ENCODE data around the gene TXLNB. TPM values are rescaled to one million over a fixed set of nuclear protein-coding genes. Genes with fewer than 3 reads are reported as not detected.

TXLNB gene
- total and polyA plus RNA-seq, 4 donors, result 0.15 to 0.23 (median 0.17) TPM; not detected in 1

Other genes with a start within 250 kb of the TXLNB start
- 10 to 100 TPM in 1 of 2 donors, 1 to 10 TPM in 1; 9.0 to 11.1 TPM for gene HECA, start 156.9 kb downstream of the TXLNB start, total RNA-seq
- 1 to 10 TPM; 2.3 to 2.8 TPM for gene HECA, start 156.9 kb downstream of the TXLNB start, polyA plus RNA-seq
- gene CITED2, start 82.7 kb upstream of the TXLNB start, total RNA-seq, result 10 to 100 TPM in 1 of 2 donors, 1 to 10 TPM in 1; 9.9 to 57.1 TPM
- 10 to 100 TPM; 14.5 to 30.5 TPM for gene CITED2, start 82.7 kb upstream of the TXLNB start, polyA plus RNA-seq

Data from liver (tissue), 4 donors.